Measurements from ENCODE around the gene SCRN2.

Gene SCRN2

GRCh38 chr17:47840742-47841487 lies at the start of gene SCRN2:
SCRN2 (minus strand) TSS chr17:47841273; CDS start chr17:47840843, 430 bp downstream.
- DNase-seq (ENCODE audit: low spot score): peak; percentile 77

GRCh38 chr17:47889734-47890529 lies 48.9 kb upstream of the SCRN2 start:
- DNase-seq (ENCODE audit: low spot score): peak; percentile 62

GRCh38 chr17:47888293-47888692 lies 47.2 kb upstream of the SCRN2 start:
- no peak for DNase-seq (ENCODE audit: low spot score)

DNA sequence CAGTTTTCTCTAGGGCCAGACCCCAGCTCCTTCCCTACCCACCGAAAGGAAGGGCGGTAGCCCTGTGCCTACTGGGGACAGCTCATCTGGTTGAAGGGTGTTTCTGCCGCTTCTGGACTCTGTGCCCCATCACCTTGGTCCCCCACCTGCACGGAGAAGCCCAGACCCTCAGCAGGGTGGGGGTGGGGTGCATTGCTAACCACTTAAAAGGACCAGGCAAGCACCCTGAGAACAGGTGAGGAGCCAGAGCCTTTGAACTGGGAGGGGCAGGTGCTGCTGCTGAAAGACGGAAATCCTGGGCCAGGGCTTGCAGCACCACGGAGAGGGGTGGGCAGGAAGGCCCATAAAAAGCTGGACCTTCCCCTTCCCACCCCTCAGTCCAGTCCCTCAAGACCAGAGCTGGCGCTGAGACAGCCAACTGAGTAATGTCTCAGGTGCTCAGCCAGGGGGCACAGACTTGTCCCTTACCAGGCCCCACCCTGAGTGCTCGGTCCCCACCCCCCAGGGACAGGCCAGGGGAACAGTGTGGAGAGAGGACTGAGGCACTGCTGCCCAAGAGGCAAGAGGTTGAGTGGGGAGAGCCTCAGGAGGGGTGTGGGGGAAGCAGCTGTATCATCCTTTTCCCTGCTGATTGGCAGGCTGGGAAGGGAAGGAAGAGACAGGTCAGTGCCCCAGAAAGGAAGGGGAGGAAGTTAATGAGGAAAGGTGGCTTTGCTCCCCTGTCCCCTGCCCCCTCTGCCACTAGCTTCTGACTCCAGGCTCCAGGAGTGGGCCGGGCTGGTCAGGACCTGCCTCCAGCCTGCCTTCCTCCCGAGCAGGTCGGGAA lies 44.0 kb upstream of the SCRN2 start:
- no peak for DNase-seq (ENCODE audit: low spot score)

DNA sequence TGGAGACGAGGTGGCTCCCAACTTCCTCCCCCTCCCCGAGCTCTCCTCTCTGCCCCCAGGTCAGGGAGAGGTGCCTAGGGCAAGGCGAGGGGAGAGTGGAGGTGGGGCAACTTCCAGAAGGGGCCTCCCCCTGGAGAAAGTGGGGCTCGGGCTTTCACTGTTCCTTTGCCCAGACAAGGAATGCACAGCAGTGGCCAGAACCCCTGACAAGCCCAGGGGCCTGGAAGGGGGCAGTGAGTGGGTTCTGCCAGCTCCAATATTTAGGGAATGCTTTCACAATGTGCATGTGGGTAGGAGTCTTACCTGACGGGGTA lies 43.3 kb upstream of the SCRN2 start:
- no peak for DNase-seq (ENCODE audit: low spot score)

- DNase-seq (ENCODE audit: low spot score): no peak
Observed at GRCh38 chr17:47883589-47884426, 42.7 kb upstream of the SCRN2 start.

DNA sequence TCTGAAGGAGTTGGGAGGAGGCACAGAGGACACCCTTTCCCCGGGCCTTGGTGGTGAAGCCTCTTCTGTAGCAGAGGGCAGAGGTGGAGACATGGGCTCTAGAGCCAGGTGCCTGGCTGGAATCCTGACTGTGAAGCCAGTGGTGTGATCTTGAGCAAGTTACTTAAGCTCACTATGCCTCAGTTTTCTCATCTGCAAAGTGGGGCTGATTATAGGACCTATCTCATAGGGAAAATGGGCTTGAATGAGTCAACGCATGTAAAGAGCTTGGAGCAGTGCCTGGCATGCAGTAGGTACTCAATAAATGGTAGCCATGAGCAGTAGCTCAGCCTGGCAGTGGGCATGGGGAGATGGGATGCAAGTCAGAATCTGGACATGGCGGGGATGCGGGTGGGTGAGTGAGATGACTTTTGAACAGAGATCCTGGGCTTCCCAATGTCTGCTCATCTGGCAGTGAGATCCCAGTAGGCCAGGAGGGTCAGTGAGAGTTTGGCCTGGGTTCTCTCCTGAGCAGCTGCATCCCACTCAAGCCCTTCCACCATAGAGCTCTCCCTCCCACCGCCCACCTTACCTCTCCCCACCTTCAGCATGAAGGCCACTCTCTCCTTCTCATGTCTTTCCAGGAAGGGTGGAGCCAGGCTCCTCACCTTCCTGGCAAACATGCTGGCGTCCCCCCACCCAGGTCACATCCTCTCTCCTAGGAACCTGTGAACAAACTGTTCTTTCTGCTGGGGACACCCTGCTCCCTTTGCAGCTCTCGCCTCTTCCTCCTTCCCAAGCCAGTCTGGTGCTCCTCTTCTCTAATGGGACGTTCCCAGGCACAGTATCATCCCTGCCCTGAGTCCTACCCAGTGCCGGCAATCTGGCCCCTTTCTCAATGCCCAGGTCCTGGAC lies 41.9 kb upstream of the SCRN2 start:
- no peak for DNase-seq (ENCODE audit: low spot score)

DNA sequence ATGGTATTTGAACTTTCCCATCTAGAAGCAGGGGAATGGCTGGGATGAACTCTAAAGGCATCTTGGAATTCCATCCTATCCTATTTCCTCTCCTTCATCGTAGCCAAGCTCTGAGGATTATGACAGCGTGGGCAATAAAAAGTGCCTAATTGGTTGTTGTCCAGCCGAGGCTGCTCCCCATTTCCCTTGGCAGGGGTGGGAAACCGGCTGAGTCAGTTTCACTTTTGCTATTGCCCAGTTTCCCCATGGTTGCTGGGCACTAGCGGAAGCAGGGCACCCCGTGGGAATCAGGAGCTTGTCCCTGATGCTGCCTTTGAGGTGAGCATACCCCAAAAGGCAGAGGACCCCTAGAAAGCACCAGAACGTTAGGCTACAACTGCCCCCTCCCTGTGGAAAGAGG lies 41.2 kb upstream of the SCRN2 start:
- DNase-seq (ENCODE audit: low spot score): no peak

DNA sequence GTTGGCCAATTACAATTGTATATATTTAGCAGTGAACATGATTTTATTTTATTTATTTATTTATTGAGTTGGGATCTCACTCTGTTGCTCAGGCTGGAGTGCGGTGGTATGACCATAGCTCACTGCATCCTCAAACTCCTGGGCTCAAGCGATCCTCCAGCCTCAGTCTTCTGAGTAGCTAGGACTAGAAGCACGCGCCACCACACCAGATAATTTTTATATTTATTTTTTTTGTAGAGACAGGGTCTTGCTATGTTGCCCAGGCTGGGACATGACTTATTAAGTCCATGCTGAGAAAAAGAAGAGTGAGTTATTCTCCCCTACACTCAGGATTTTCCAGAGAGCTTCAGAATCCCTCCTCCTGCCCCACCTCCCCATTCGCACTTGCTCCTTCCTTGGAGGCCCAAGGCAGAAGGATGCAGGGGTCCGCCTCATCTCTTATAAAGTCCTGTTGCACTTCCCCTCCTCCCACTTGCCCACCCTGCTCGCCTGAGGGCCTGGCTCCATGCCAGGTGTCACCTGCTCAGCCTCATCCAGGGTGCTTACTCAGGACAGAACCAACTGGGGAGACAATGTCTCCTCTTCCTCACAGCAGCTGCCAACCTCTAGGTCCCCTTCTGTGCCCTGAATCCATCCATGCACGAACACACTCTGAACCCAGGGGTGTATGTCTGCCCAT lies 38.8 kb upstream of the SCRN2 start:
- DNase-seq (ENCODE audit: low spot score): no peak

DNA sequence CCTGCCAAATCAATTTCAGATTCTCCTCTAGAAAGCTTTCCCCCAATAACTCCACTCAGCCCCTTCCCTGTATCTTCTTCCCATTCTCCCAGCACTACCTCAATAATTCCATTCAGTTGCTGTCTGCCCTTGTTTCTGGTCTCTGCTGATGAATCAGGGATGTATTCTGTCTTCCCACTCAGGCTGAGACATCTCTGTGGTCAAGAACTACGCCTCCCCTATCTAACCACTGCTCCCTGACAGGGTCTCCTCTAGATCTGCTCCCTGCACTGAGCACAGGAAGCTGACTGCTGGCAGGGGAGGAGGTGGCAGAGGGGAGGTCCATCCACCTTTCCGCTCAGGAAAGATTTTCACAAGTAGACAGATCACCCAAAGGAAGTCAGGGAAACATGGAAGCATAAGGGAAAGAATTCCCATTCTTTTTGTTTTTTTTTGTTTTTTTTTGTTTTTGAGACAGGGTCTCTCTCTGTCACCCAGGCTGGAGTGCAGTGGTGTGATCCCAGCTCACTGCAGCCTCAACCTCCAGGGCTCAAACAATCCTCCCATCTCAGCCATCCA lies 38.0 kb upstream of the SCRN2 start:
- DNase-seq (ENCODE audit: low spot score): no peak

GRCh38 chr17:47878203-47879027 lies 37.3 kb upstream of the SCRN2 start:
- DNase-seq (ENCODE audit: low spot score): no peak

- DNase-seq (ENCODE audit: low spot score): no peak
Observed at GRCh38 chr17:47877368-47878034, 36.4 kb upstream of the SCRN2 start.

DNA sequence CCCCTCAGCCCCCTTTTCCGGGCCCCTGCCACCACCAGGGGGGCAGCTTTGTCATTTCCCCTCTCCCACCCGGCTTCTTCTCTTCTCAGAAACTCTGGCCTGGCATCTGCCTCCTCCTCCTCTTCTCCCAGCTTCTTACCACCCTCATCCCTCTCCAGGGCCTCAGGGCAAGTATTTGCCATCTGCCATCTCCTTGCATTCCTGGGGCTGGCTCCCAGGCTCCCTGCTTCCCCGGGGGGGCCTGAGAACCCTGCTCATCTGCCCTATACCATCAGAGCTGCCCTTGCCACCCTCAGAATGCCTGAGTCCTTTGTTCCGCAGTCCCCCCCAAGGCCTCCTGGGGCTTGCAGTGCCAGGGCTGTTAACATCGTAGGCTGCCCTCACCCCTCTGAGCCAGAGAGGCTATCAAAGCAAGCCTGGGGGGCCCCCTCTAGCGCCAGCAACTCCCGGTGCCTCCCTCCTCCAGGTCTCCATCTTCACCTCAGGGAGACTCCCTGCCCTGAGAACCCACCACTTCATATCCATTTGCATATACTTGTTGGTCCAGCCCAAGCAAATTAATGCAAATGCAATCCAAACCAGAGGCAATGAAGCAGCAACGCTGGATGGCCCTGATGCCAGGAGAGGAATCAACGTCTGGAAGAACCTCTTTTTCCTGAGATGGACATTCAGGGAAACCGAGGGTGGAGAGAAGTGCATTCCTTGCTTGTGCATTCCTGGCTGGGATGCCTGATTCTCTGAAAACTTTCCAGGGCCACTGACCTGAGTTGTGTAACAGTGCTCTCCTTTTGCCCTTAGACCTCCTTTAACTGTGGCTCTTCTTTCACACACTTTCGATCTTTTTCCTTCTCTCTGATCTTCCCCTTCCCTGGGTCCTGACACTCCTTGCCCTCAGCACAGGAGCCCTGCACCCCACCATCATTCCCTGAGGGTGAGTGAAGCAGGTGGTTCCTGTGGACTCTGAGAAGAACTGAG lies 34.2 kb upstream of the SCRN2 start:
- no peak for DNase-seq (ENCODE audit: low spot score)

GRCh38 chr17:47873200-47874090 lies 32.4 kb upstream of the SCRN2 start:
- no peak for DNase-seq (ENCODE audit: low spot score)

- DNase-seq (ENCODE audit: low spot score): no peak
Observed at GRCh38 chr17:47872651-47873161, 31.6 kb upstream of the SCRN2 start.
